T-helper 1 cell treated with Interleukin-12 subunit alpha and Interleukin-12 subunit beta and Interleukin-4 antibody, amounts not matched to agents 30 μg/mL and 1 μg/mL, for 36 hours (primary cell): ENCODE results near the gene CANT1.
"Not testable (repeated sequence)": the region's sequence is repeated elsewhere in the genome, so short reads cannot be mapped to it uniquely, and the experiment has no call there.

Experiments used
- H3K27ac Mint-ChIP-seq: one replicate; pipeline ENCODE4 v1.8.0; 2021; ENCODE audit warnings: mild to moderate bottlenecking, mixed read lengths
- H3K27me3 Mint-ChIP-seq: one replicate; pipeline ENCODE4 v1.8.0; 2021; ENCODE audit warnings: low read depth, mixed read lengths
- H3K36me3 Mint-ChIP-seq: one replicate; pipeline ENCODE4 v1.8.0; 2021; ENCODE audit warnings: low read depth, mixed read lengths
- H3K4me1 Mint-ChIP-seq: one replicate; pipeline ENCODE4 v1.8.0; 2021; ENCODE audit warnings: low read depth, mixed read lengths
- H3K4me3 Mint-ChIP-seq: one replicate; pipeline ENCODE4 v1.8.0; 2021; ENCODE audit warnings: mild to moderate bottlenecking, moderate library complexity, mixed read lengths
- H3K9me3 Mint-ChIP-seq: one replicate; pipeline ENCODE4 v1.8.0; 2021; ENCODE audit warnings: mixed read lengths

Gene CANT1

GRCh38 chr17:78965491-78965924 is 44.1 kb downstream of the CANT1 start:
- no peaks in the 10 kb centered on the region for H3K27me3 Mint-ChIP-seq
- H3K36me3 Mint-ChIP-seq = peaks cover 3% of the 10 kb centered on the region
- H3K4me3 Mint-ChIP-seq = no peak overlapping the region

GRCh38 chr17:78963378-78963777 is 46.2 kb downstream of the CANT1 start:
- no peaks in the 10 kb centered on the region for H3K9me3 Mint-ChIP-seq
- H3K27me3 Mint-ChIP-seq = no peaks in the 10 kb centered on the region
- H3K4me3 Mint-ChIP-seq = no peak overlapping the region
- H3K36me3 Mint-ChIP-seq = no peaks in the 10 kb centered on the region
- H3K27ac Mint-ChIP-seq = no peak overlapping the region
- H3K4me1 Mint-ChIP-seq = no peaks in the 10 kb centered on the region

More at GRCh38 chr17:78965491-78965924, 44.1 kb downstream of the CANT1 start:
- no peaks in the 10 kb centered on the region for H3K9me3 Mint-ChIP-seq
- H3K27ac Mint-ChIP-seq = no peak overlapping the region
- H3K4me1 Mint-ChIP-seq = no peaks in the 10 kb centered on the region

GRCh38 chr17:78962984-78963348 is 46.6 kb downstream of the CANT1 start:
- not testable (repeated sequence) for H3K4me1 Mint-ChIP-seq, H3K27me3 Mint-ChIP-seq, H3K36me3 Mint-ChIP-seq, H3K27ac Mint-ChIP-seq, H3K4me3 Mint-ChIP-seq, H3K9me3 Mint-ChIP-seq

GRCh38 chr17:78962345-78962983 is 47.1 kb downstream of the CANT1 start:
- no peak overlapping the region for H3K4me3 Mint-ChIP-seq
- no peaks in the 10 kb centered on the region for H3K4me1 Mint-ChIP-seq
- H3K36me3 Mint-ChIP-seq = no peaks in the 10 kb centered on the region
- H3K9me3 Mint-ChIP-seq = no peaks in the 10 kb centered on the region
- H3K27ac Mint-ChIP-seq = no peak overlapping the region
- no peaks in the 10 kb centered on the region for H3K27me3 Mint-ChIP-seq

GRCh38 chr17:78961571-78961970 is 48.0 kb downstream of the CANT1 start:
- no peak overlapping the region for H3K4me3 Mint-ChIP-seq
- no peaks in the 10 kb centered on the region for H3K9me3 Mint-ChIP-seq
- H3K4me1 Mint-ChIP-seq = no peaks in the 10 kb centered on the region
- H3K27me3 Mint-ChIP-seq = no peaks in the 10 kb centered on the region
- H3K36me3 Mint-ChIP-seq = no peaks in the 10 kb centered on the region
- no peak overlapping the region for H3K27ac Mint-ChIP-seq

- no peak overlapping the region for H3K4me3 Mint-ChIP-seq
- H3K9me3 Mint-ChIP-seq = no peaks in the 10 kb centered on the region
- no peak overlapping the region for H3K27ac Mint-ChIP-seq
Observed at GRCh38 chr17:78960928-78961327, 48.6 kb downstream of the CANT1 start.

GRCh38 chr17:78959803-78960202 is 49.8 kb downstream of the CANT1 start:
- H3K4me3 Mint-ChIP-seq = no peak overlapping the region
- no peaks in the 10 kb centered on the region for H3K36me3 Mint-ChIP-seq
- no peaks in the 10 kb centered on the region for H3K27me3 Mint-ChIP-seq

More at GRCh38 chr17:78960928-78961327, 48.6 kb downstream of the CANT1 start:
- Mint-ChIP-seq H3K27me3 (no peaks in the 10 kb centered on the region), H3K36me3 (no peaks in the 10 kb centered on the region), H3K4me1 (no peaks in the 10 kb centered on the region)

GRCh38 chr17:78958641-78959127 is 50.9 kb downstream of the CANT1 start:
- Mint-ChIP-seq H3K9me3 (no peaks in the 10 kb centered on the region), H3K4me1 (no peaks in the 10 kb centered on the region), H3K27me3 (no peaks in the 10 kb centered on the region), H3K36me3 (no peaks in the 10 kb centered on the region), H3K4me3 (no peak overlapping the region), H3K27ac (no peak overlapping the region)

More at GRCh38 chr17:78959803-78960202, 49.8 kb downstream of the CANT1 start:
- H3K27ac Mint-ChIP-seq = no peak overlapping the region
- H3K4me1 Mint-ChIP-seq = no peaks in the 10 kb centered on the region
- H3K9me3 Mint-ChIP-seq = no peaks in the 10 kb centered on the region

- no peaks in the 10 kb centered on the region for H3K4me1 Mint-ChIP-seq
- H3K27me3 Mint-ChIP-seq = no peaks in the 10 kb centered on the region
- no peaks in the 10 kb centered on the region for H3K36me3 Mint-ChIP-seq
- no peak overlapping the region for H3K27ac Mint-ChIP-seq
- no peak overlapping the region for H3K4me3 Mint-ChIP-seq
- H3K9me3 Mint-ChIP-seq = no peaks in the 10 kb centered on the region
Observed at GRCh38 chr17:78957128-78957527, 52.4 kb downstream of the CANT1 start.

GRCh38 chr17:78956254-78956653 is 53.3 kb downstream of the CANT1 start:
- no peaks in the 10 kb centered on the region for H3K36me3 Mint-ChIP-seq
- no peak overlapping the region for H3K4me3 Mint-ChIP-seq
- peaks cover 3% of the 10 kb centered on the region for H3K9me3 Mint-ChIP-seq
- H3K27me3 Mint-ChIP-seq = no peaks in the 10 kb centered on the region
- no peaks in the 10 kb centered on the region for H3K4me1 Mint-ChIP-seq
- no peak overlapping the region for H3K27ac Mint-ChIP-seq

- Mint-ChIP-seq H3K4me3 (no peak overlapping the region), H3K36me3 (no peaks in the 10 kb centered on the region), H3K9me3 (peaks cover 18% of the 10 kb centered on the region), H3K27me3 (no peaks in the 10 kb centered on the region), H3K4me1 (no peaks in the 10 kb centered on the region), H3K27ac (no peak overlapping the region)
Observed at GRCh38 chr17:78954684-78955083, 54.9 kb downstream of the CANT1 start.

GRCh38 chr17:78953356-78954350 is 55.9 kb downstream of the CANT1 start:
- H3K9me3 Mint-ChIP-seq = peaks cover 18% of the 10 kb centered on the region
- H3K4me3 Mint-ChIP-seq = no peak overlapping the region
- no peaks in the 10 kb centered on the region for H3K36me3 Mint-ChIP-seq
- H3K27me3 Mint-ChIP-seq = peaks cover 3% of the 10 kb centered on the region
- no peaks in the 10 kb centered on the region for H3K4me1 Mint-ChIP-seq
- no peak overlapping the region for H3K27ac Mint-ChIP-seq

GRCh38 chr17:78952706-78953105 is 56.9 kb downstream of the CANT1 start:
- Mint-ChIP-seq H3K4me3 (no peak overlapping the region), H3K9me3 (peaks cover 18% of the 10 kb centered on the region), H3K27ac (no peak overlapping the region), H3K27me3 (peaks cover 3% of the 10 kb centered on the region), H3K4me1 (no peaks in the 10 kb centered on the region), H3K36me3 (no peaks in the 10 kb centered on the region)

- Mint-ChIP-seq H3K4me3 (no peak overlapping the region), H3K27ac (no peak overlapping the region), H3K36me3 (no peaks in the 10 kb centered on the region), H3K27me3 (peaks cover 3% of the 10 kb centered on the region), H3K9me3 (peaks cover 18% of the 10 kb centered on the region), H3K4me1 (no peaks in the 10 kb centered on the region)
Observed at GRCh38 chr17:78951967-78952551, 57.5 kb downstream of the CANT1 start.
